HepG2 (cell line): Measurements from ENCODE around the gene RORC. TPM values are rescaled to one million over a fixed set of nuclear protein-coding genes. Genes with fewer than 3 reads are reported as not detected.

Source experiments
- AKAP8 ChIP-seq: sonication (generic); formaldehyde crosslinking; IDR thresholded peaks from 2 replicates; pipeline ENCODE4 v1.5.1; 2020; ENCODE audit warnings: mild to moderate bottlenecking, missing genetic modification reagents
- HDAC2 ChIP-seq: sonication (generic); formaldehyde crosslinking; IDR thresholded peaks from 2 replicates; pipeline ENCODE4 v1.4.0; 2020; ENCODE audit warnings: missing genetic modification reagents
- NR1H2 ChIP-seq: sonication (generic); formaldehyde crosslinking; IDR thresholded peaks from 2 replicates; pipeline ENCODE4 v1.8.1; 2022; ENCODE audit warnings: low read depth, missing genetic modification reagents, borderline replicate concordance
- SNAI1 ChIP-seq: sonication (generic); formaldehyde crosslinking; IDR thresholded peaks from 2 replicates; pipeline ENCODE4 v1.5.0; 2020; ENCODE audit warnings: mild to moderate bottlenecking, missing genetic modification reagents, borderline replicate concordance
- SNAPC4 ChIP-seq: sonication (generic); formaldehyde crosslinking; IDR thresholded peaks from 2 replicates; pipeline ENCODE4 v1.4.0; 2020; ENCODE audit warnings: mild to moderate bottlenecking, missing genetic modification reagents
- TAF15 ChIP-seq: fragments of 200-400 bp; formaldehyde crosslinking; IDR thresholded peaks from one replicate; pipeline ENCODE4 v1.6.1; 2018; ENCODE audit warnings: mild to moderate bottlenecking, low read depth, low read length; ENCODE audit not compliant: poor library complexity, severe bottlenecking
- ZFP82 ChIP-seq: sonication (generic); formaldehyde crosslinking; IDR thresholded peaks from 2 replicates; pipeline ENCODE4 v1.5.1; 2020; ENCODE audit warnings: mild to moderate bottlenecking, missing genetic modification reagents, borderline replicate concordance
- ZNF260 ChIP-seq: sonication (generic); formaldehyde crosslinking; IDR thresholded peaks from 2 replicates; pipeline ENCODE4 v1.4.0; 2020; ENCODE audit warnings: missing genetic modification reagents, low read depth, mild to moderate bottlenecking, borderline replicate concordance
- ZNF567 ChIP-seq: sonication (generic); formaldehyde crosslinking; IDR thresholded peaks from 2 replicates; pipeline ENCODE4 v1.8.1; 2023; ENCODE audit warnings: mild to moderate bottlenecking, missing genetic modification reagents, borderline replicate concordance
- ZNF598 ChIP-seq: sonication (generic); formaldehyde crosslinking; IDR thresholded peaks from 2 replicates; pipeline ENCODE4 v1.5.1; 2020; ENCODE audit warnings: mild to moderate bottlenecking, missing genetic modification reagents, borderline replicate concordance
- polyA plus RNA-seq, 8 experiments: library from polyadenylated mRNA; depleted of rRNA in 3 of 8; stranded (reverse) in 7 of 8; unstranded in 1 of 8; fragments of >200 nt; fragmentation: Illumina TruSeq in 4 of 8; extraction: Trizol in 4 of 8; gene quantifications; 2 replicates each; pipeline versions ENCODE4 v1.2.1 to v1.2.3, GENCODE V29; 2011 to 2016; ENCODE audit warnings: low read depth in 4 of 8, missing spikeins in 1 of 8, mixed read lengths in 1 of 8; ENCODE audit not compliant: insufficient read depth in 1 of 8
- total RNA-seq, 5 experiments: library from RNA; depleted of rRNA; stranded (reverse); fragments of >200 nt; fragmentation: Illumina TruSeq; extraction: Trizol; gene quantifications; 2 replicates each; pipeline ENCODE4 v1.2.3, GENCODE V29; 2016; ENCODE audit warnings: low read depth in 1 of 5
- TF ChIP-seq, protein P1 (sequence below): sonication (generic); formaldehyde crosslinking; IDR thresholded peaks from 2 replicates; pipeline ENCODE4 v1.4.0; 2020; ENCODE audit warnings: missing genetic modification reagents, borderline replicate concordance
- TF ChIP-seq, protein P2 (sequence below): sonication (generic); formaldehyde crosslinking; conservative IDR thresholded peaks from 2 replicates; pipeline ENCODE4 v1.4.0; 2020; ENCODE audit warnings: missing genetic modification reagents
- TF ChIP-seq, protein P3 (sequence below): sonication (generic); formaldehyde crosslinking; IDR thresholded peaks from 2 replicates; pipeline ENCODE4 v1.8.0; 2022; ENCODE audit warnings: mild to moderate bottlenecking, missing genetic modification reagents, moderate library complexity

Gene RORC
- total and polyA plus RNA-seq, 2 of the 13 experiments (the other 11 are each of a cell fraction or from before 2014, with no cell fraction given): 2.5 to 6.5 TPM

DNA sequence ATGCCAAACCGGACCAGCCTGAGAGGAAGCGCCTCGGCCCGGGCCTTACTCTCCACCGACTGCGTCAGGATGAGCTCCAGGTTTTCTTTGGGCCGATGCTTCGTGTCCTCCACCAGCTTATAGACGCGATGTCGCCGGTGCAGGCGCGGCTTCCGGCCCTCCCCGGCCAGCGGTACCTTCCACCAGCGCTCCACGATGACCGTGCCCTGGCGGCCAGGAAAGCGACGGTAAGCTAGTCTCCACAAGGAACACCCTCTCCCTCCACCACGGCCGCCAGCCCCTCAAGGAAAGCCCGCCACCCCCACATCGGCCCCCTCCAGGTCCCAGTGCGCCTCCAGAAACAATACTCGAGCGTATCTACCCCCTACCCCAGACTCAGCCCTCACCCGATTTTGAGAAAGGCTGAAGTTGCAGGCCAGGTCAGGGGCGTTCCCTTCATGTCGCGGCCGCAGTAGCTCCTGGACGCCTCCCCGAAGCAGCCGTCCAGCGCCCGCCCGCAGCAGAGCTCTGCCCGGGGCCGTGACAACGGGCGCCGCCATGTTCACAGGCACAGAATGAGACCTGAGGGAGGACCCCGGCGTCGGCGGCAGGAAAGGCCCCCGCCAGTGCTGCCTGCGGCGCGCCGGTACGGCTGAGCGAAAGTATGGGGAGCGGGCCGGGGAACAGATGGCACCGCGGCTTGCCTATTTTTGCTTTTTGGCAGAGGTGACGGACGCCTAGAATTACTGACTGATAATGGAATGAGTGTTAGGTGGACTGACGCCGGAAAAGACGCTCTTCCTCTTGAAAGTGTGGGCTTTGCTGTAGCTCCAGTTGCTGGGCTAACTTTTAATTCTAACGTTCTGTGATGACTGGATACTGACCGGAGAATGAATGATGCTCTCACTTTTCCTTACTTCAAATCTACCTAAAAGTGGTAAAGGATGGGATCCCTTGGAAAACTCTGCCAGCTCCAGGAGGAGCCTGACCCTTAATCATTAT, 68.4 kb downstream of the RORC start, which contains the start of gene MRPL9 (continued):
- TF ChIP-seq SNAPC4 (0 out of 2 replicates have a peak, but pooled peaks have one; percentile 24), SNAI1 (CRISPR knock-in tag) (0 out of 2 replicates have a peak, but pooled peaks have one; percentile 31), TAF15 (no peak), NR1H2 (CRISPR knock-in tag) (no peak), HDAC2 (CRISPR knock-in tag) (peak; percentile 68), ZNF598 (CRISPR knock-in tag) (peak; percentile 93; the same call in 1 of the 2 replicates), AKAP8 (CRISPR knock-in tag) (no peak; the same call in 1 of the 2 replicates), ZNF260 (CRISPR knock-in tag) (no peak), ZFP82 (CRISPR knock-in tag) (peak; percentile 59; the same call in 1 of the 2 replicates), ZNF567 (CRISPR knock-in tag) (0 out of 2 replicates have a peak, but pooled peaks have one; percentile 8)
- TF ChIP-seq, protein P1, sequence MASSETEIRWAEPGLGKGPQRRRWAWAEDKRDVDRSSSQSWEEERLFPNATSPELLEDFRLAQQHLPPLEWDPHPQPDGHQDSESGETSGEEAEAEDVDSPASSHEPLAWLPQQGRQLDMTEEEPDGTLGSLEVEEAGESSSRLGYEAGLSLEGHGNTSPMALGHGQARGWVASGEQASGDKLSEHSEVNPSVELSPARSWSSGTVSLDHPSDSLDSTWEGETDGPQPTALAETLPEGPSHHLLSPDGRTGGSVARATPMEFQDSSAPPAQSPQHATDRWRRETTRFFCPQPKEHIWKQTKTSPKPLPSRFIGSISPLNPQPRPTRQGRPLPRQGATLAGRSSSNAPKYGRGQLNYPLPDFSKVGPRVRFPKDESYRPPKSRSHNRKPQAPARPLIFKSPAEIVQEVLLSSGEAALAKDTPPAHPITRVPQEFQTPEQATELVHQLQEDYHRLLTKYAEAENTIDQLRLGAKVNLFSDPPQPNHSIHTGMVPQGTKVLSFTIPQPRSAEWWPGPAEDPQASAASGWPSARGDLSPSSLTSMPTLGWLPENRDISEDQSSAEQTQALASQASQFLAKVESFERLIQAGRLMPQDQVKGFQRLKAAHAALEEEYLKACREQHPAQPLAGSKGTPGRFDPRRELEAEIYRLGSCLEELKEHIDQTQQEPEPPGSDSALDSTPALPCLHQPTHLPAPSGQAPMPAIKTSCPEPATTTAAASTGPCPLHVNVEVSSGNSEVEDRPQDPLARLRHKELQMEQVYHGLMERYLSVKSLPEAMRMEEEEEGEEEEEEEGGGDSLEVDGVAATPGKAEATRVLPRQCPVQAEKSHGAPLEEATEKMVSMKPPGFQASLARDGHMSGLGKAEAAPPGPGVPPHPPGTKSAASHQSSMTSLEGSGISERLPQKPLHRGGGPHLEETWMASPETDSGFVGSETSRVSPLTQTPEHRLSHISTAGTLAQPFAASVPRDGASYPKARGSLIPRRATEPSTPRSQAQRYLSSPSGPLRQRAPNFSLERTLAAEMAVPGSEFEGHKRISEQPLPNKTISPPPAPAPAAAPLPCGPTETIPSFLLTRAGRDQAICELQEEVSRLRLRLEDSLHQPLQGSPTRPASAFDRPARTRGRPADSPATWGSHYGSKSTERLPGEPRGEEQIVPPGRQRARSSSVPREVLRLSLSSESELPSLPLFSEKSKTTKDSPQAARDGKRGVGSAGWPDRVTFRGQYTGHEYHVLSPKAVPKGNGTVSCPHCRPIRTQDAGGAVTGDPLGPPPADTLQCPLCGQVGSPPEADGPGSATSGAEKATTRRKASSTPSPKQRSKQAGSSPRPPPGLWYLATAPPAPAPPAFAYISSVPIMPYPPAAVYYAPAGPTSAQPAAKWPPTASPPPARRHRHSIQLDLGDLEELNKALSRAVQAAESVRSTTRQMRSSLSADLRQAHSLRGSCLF (CRISPR knock-in tag): no peak
- TF ChIP-seq, protein P2, sequence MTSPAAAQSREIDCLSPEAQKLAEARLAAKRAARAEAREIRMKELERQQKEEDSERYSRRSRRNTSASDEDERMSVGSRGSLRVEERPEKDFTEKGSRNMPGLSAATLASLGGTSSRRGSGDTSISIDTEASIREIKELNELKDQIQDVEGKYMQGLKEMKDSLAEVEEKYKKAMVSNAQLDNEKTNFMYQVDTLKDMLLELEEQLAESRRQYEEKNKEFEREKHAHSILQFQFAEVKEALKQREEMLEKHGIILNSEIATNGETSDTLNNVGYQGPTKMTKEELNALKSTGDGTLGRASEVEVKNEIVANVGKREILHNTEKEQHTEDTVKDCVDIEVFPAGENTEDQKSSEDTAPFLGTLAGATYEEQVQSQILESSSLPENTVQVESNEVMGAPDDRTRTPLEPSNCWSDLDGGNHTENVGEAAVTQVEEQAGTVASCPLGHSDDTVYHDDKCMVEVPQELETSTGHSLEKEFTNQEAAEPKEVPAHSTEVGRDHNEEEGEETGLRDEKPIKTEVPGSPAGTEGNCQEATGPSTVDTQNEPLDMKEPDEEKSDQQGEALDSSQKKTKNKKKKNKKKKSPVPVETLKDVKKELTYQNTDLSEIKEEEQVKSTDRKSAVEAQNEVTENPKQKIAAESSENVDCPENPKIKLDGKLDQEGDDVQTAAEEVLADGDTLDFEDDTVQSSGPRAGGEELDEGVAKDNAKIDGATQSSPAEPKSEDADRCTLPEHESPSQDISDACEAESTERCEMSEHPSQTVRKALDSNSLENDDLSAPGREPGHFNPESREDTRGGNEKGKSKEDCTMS (CRISPR knock-in tag): no peak
- TF ChIP-seq, protein P3, sequence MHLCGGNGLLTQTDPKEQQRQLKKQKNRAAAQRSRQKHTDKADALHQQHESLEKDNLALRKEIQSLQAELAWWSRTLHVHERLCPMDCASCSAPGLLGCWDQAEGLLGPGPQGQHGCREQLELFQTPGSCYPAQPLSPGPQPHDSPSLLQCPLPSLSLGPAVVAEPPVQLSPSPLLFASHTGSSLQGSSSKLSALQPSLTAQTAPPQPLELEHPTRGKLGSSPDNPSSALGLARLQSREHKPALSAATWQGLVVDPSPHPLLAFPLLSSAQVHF (CRISPR knock-in tag): no peak
